Lower leg skin (tissue), 3 donors: Measurements from ENCODE around the gene TMTC2.

Experiments
- CTCF ChIP-seq, 3 donors: fragments of 450-650 bp; IDR thresholded peaks; one replicate each; pipeline ENCODE4 v1.5.1; 2016; ENCODE audit warnings: antibody characterized with exemption in 3 of 3, mild to moderate bottlenecking in 3 of 3, moderate library complexity in 2 of 3
- POLR2A ChIP-seq, 2 donors: fragments of 450-650 bp; IDR thresholded peaks; one replicate each; pipeline ENCODE4 v1.6.1; 2016 to 2017; ENCODE audit warnings: antibody characterized with exemption in 2 of 2, mild to moderate bottlenecking in 1 of 2, moderate library complexity in 1 of 2

GRCh38 chr12:83157604-83158003 is 470.9 kb downstream of the TMTC2 start:
- TF ChIP-seq CTCF (IDR thresholded peaks at IDR 0.05) = no peak
- TF ChIP-seq POLR2A (IDR thresholded peaks at IDR 0.05) = no peak
